ENCODE measurements around the gene WASF3. TPM values are rescaled to one million over a fixed set of nuclear protein-coding genes. Genes with fewer than 3 reads are reported as not detected.

WASF3 gene
- total RNA-seq, 4 donors from 2014 or later, result 22.9 to 50.8 (median 47.9) TPM

DNA sequence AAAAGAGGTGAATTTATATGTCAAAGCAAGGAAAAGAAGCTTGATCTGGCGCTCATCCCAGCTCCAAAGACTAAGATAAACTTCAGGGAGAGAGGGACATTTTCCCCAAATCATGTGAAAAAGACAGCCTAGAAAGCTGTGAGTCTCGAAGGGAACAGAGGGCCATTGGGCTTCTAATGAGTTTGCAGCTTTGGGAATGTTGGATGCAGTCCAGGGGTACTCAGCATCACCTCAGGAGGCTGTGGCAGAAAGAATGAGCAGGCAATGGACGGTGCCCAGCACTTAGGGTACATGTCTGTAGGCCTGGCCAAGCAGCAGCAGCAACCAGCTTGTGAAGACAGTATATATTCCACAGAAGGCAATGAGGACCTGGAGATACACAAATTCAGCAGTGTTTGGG lies 25.7 kb upstream of the WASF3 start:
- DNase-seq (ENCODE audit: low spot score) (no peak), ATAC-seq (ENCODE audit: low FRiP score) (no peak)
- TF ChIP-seq CTCF (IDR thresholded peaks at IDR 0.05), result no peak

DNA sequence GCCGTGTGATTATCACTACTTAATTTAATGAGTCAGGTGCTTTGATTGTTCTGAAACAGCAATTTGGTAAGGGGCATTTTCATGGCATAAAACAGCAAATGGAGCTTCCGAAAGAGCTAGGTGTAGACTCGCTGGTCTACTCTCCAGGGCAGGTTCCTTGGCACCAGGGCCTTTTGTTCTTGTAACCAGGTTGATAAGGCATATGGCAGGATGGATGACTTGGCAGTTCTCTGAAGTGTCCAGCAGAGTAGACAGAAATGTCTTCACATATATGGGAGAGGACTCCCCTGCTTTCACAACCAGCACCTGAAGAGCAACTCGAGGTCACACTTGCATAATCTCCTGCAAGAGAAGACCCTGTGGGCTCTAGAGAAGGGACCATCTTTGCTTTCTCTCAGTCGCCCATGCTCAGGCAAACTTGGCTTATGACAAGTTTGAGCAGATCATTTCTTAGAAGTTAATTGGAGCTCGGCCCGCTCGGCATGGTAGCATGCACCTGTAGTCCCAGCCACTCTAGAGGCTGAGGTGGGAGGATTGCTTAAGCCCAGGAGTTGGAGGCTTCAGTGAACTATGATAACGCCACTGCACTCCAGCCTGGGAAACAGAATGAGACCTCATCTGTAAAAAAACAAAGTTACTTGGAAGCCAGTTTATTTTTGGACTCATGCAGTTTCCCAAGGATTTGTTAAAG lies 23.3 kb upstream of the WASF3 start:
- no peak for ATAC-seq (ENCODE audit: low FRiP score)
- no peak for TF ChIP-seq CTCF (IDR thresholded peaks at IDR 0.05)
- DNase-seq (ENCODE audit: low spot score), result no peak

GRCh38 chr13:26538363-26539317 lies 18.8 kb upstream of the WASF3 start:
- ATAC-seq (ENCODE audit: low FRiP score), result no peak
- TF ChIP-seq CTCF (IDR thresholded peaks at IDR 0.05), result no peak
- DNase-seq (ENCODE audit: low spot score), result no peak

- TF ChIP-seq CTCF (IDR thresholded peaks at IDR 0.05), result no peak
- ATAC-seq (ENCODE audit: low FRiP score) (no peak), DNase-seq (ENCODE audit: low spot score) (no peak)
Observed at GRCh38 chr13:26539738-26540292, 17.7 kb upstream of the WASF3 start.

GRCh38 chr13:26540334-26540733 lies 17.1 kb upstream of the WASF3 start:
- DNase-seq (ENCODE audit: low spot score) (no peak), ATAC-seq (ENCODE audit: low FRiP score) (no peak)
- TF ChIP-seq CTCF (IDR thresholded peaks at IDR 0.05), result no peak

DNA sequence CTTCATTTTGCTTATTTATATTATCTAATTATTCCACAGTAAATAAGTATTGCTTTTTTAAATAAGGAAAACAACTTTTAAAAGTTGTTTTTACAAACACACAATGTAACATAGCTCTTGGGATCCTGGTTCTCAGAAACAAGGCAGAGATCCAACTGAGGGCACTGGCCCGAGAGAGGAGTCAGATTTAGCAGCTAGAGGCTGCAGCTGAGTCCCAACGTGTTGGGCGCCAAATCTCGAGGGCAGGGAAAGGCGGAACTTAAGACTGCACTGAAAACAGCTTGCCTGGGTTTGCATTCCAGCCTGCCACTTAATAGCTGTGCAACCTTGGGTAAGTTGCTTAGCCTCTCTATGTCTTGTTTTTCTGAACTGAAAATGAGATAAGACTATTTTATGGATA lies 16.4 kb upstream of the WASF3 start:
- no peak for TF ChIP-seq CTCF (IDR thresholded peaks at IDR 0.05)
- ATAC-seq (ENCODE audit: low FRiP score) (no peak), DNase-seq (ENCODE audit: low spot score) (no peak)

Measured in omental fat pad (tissue), 4 donors.